AG09309 (cell line): ENCODE measurements around the gene BRD1.

ENCODE experiments used
- DNase-seq: peaks from one replicate; pipeline ENCODE4 v3.0.0-alpha.2; 2010; ENCODE audit warnings: low read depth
- H3K4me3 ChIP-seq: 2 replicates; pipeline ENCODE4 v1.5.1; 2011; ENCODE audit warnings: mild to moderate bottlenecking, low read depth, low read length, moderate library complexity; ENCODE audit not compliant: control insufficient read depth
- CTCF ChIP-seq: IDR thresholded peaks from 2 replicates; pipeline ENCODE4 v1.5.1; 2011; ENCODE audit warnings: mild to moderate bottlenecking, low read depth, low read length, inconsistent platforms; ENCODE audit not compliant: insufficient read depth, control insufficient read depth; ENCODE audit errors: missing control alignments

The BRD1 gene

GRCh38 chr22:49768077-49768910 is 59.4 kb downstream of the BRD1 start:
- TF ChIP-seq CTCF, result no peak
- DNase-seq, result no peak
- no peak overlapping the region for H3K4me3 ChIP-seq

GRCh38 chr22:49767355-49768062 is 60.2 kb downstream of the BRD1 start:
- H3K4me3 ChIP-seq, result no peak overlapping the region

GRCh38 chr22:49765951-49766350 is 61.7 kb downstream of the BRD1 start:
- no peak for TF ChIP-seq CTCF
- DNase-seq, result no peak
- H3K4me3 ChIP-seq, result no peak overlapping the region

More at GRCh38 chr22:49767355-49768062, 60.2 kb downstream of the BRD1 start:
- peak; percentile 4 for DNase-seq
- TF ChIP-seq CTCF, result peak; percentile 75

- no peak overlapping the region for H3K4me3 ChIP-seq
- no peak for DNase-seq
- TF ChIP-seq CTCF, result no peak
Observed at GRCh38 chr22:49765091-49765771, 62.4 kb downstream of the BRD1 start.

GRCh38 chr22:49764127-49764581 is 63.5 kb downstream of the BRD1 start:
- no peak for DNase-seq
- H3K4me3 ChIP-seq, result no peak overlapping the region
- no peak for TF ChIP-seq CTCF

GRCh38 chr22:49763696-49764095 is 64.0 kb downstream of the BRD1 start:
- TF ChIP-seq CTCF, result no peak
- no peak for DNase-seq

More at GRCh38 chr22:49763696-49764095, 64.0 kb downstream of the BRD1 start:
- no peak overlapping the region for H3K4me3 ChIP-seq
